ENCODE data around the gene CWC27.

DNA sequence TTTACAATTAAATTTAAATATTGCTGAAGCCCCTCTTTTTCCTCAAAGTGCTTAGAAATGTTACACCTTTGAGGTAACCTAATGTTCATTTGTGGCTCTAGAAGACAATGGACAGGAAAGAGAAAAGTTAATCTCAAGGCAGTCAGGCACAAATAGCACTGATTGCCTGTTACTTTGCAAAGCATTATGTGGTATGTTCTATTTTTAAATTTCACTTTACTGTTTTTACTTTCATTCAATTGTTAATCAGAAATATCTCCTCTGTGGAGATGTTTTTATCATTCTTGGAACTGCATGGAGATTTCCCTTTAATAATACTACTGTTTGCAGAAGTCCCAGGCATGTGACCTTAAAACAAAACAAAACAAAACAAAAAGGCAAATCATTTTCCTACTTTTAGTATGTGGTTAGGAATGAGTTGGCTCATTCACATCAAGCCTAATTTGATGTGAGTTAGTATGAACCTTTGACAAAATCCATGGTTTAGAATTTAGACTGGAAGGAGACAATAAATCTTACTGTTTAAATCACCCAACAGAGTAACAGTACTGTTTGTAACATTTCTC is 67.5 kb downstream of the CWC27 start:
- TF ChIP-seq, protein P1, sequence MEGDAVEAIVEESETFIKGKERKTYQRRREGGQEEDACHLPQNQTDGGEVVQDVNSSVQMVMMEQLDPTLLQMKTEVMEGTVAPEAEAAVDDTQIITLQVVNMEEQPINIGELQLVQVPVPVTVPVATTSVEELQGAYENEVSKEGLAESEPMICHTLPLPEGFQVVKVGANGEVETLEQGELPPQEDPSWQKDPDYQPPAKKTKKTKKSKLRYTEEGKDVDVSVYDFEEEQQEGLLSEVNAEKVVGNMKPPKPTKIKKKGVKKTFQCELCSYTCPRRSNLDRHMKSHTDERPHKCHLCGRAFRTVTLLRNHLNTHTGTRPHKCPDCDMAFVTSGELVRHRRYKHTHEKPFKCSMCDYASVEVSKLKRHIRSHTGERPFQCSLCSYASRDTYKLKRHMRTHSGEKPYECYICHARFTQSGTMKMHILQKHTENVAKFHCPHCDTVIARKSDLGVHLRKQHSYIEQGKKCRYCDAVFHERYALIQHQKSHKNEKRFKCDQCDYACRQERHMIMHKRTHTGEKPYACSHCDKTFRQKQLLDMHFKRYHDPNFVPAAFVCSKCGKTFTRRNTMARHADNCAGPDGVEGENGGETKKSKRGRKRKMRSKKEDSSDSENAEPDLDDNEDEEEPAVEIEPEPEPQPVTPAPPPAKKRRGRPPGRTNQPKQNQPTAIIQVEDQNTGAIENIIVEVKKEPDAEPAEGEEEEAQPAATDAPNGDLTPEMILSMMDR (IDR thresholded peaks at IDR 0.05 in 8 of 11, conservative IDR thresholded peaks at IDR 0.05 in 3 of 11) = no peak
- TF ChIP-seq POLR2A (IDR thresholded peaks at IDR 0.05) = no peak

Measured in spleen (tissue), 7 donors.